Stimulated activated CD8-positive, alpha-beta memory T cell treated with anti-CD3 and anti-CD28 coated beads, Interleukin-7, amount 100 ng/mL, for 4 hours (primary cell): ENCODE results near the gene EXOC3L4.

Experiments
- DNase-seq, 2 donors: peaks; one replicate each; pipeline ENCODE4 v3.0.0-alpha.2; 2020; ENCODE audit warnings: low read depth in 2 of 2

Gene EXOC3L4

DNA sequence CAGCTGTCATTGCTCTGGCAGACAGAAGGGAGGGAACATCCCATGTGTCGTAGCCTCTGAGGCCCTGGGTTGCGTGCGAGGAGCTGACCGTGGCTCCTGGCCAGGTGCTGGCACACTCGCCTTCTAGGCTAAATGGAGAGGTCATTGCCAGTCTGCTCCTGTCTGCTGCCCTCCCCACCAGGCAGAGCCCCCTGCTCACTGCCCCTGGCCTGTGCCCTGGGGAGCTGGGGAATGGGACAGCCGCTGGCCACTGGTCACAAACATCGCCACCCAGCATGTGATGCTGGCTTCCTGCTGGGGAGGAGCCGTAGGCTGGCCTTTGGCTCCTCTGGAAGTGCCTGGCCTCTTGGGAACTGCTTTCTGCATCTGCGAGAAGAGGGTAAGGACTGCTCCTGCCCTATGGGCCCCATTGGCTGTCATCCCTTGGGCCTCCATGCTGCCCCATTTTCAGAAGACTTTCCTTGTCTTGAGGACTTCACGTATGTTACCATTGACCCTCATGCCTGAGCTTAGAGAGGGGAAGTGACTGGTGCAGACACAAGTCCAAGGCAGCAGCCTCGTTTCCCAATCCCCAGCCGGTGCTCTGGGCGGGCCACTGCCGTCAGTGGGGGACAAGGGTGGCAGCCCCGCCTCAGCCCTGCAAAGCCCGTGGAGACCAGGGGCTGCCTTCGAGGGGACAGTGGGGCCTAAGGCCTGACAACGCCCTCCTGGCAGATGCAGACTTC, 26.8 kb downstream of the EXOC3L4 start:
- no peak for DNase-seq

DNA sequence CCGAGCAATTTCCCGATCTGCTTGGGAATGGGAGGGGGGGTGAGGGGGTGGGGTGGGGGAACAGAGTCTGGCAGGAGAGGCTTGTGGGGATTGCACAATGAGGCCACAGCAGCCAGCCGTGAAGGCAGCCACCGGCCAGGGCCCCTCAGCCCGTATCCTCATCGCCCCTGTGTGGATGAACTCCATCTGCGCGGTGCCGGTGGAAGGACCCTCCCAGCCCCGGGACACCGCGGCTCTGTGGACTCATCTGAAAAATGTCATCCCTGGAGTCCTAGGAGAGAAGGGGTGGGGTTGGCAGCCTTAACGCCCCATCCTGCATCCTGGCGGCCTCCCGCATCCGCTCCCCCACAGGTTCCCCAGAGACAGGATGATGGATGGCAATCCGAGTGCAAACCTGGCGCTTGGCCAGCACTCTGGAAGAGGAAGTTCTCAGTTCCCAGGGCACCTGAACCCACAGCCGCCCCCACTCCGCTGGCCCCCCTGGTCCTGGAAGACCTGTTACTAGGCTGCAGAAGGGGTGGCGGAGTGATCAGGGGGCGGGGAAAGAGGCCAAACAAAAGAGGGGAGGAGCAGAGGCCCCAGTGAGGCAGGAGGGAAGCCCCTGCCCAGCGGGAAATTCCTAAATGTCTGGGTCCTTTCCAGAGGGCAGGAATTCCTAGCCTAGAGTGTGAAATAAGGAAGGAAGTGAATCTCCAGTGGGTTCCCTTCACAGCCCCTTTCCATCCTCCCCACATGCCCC, 27.5 kb downstream of the EXOC3L4 start:
- DNase-seq, result no peak

DNA sequence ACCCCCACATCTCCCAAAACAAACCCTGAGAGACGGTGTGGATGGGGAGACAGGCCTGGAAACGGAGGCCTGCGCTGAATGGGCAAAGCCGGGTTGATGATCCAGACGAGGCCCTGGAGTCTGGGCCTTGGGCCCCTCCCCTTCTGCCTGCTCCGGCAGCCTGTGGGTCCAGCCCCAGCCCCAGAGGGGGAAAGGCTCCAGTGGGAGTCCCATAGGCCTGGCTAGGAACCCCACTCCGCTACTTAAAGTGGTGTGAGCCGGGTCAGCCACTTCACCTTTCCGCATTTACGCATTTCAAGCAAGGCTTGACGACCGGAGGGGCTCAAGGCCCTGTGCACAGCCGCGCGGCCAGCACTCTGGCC, 28.0 kb downstream of the EXOC3L4 start:
- no peak for DNase-seq

DNA sequence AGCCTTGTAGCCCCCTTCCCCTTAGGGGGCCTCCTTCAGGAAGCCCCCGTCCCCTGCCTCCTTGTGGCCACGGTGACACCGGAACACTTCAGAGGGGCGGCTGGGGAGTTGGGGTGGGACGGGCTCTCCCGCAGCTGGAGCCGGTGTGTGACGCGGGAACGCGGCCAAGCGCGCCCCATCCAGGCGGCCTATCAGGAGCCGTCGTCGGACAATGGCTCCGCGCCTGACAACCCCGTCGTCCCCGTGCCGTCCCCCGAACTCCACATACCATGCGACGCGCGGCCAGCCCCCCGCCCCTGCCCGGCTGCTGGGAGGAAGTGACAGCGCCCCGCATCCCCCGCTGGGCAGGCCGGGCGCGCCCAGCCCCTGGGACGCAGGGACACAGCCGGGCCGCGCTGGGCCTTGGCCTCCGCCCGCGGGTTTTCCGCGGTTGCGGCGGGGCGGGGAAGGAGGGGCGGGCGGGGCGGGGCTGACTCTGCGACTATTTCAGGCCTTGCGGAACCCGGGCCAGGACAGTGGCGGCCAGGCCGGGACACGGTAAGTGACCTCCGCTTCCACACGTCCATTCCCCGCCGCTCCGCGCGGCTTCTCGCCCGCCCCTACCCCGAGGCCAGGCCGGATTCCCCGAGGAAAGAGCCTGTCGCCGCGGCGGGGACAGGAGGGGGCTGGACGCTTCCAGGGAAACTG, 28.6 kb downstream of the EXOC3L4 start, which contains the start of gene TNFAIP2:
TNFAIP2 (plus strand) TSS at position 515 of the 687 bp plus-strand sequence. CDS start 2,997 bp downstream, outside the sequence.
- DNase-seq, result no peak

DNA sequence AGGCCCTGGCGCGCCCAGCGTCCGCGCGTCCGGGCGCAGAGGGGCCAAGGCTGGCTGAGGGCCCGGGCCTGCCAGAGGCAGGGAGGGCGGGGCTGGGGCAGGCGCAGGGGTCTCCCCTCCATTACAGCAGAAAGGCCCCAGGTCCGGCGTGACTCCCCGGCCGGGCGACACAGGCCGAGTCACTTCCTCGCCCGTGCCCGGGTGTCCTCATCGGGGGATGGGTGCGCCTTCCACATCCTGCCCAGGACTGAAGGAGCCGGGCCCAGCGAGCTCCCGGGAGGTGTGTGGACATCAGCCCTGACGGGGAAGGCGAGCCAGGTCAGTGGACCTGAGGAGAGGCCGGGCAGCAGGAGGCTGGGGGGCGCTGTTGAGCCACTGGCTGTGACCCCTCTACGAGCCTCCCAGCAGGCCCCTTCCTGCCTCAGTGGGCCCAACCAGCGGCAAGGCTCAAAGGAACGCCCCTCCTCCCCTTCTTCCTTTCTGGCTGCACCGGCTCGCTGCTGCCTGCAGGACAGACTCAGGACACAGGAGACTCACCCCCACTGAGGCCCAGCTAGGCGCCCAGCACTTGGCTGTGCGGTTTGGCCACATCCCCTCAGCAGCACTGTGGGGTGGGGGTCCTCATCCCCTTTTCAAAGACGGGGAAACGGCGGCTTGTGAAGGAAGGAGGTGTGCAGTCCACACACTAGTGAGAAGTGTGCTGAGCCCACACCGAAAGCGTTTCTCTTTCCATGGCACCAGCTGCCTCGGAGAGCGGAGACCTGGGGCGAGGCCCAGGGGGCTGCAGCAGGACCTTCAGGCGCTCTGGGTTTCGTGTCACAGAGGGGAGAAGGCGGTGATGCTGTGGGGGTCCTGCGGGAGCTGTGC, 29.3 kb downstream of the EXOC3L4 start:
- DNase-seq, result no peak

DNA sequence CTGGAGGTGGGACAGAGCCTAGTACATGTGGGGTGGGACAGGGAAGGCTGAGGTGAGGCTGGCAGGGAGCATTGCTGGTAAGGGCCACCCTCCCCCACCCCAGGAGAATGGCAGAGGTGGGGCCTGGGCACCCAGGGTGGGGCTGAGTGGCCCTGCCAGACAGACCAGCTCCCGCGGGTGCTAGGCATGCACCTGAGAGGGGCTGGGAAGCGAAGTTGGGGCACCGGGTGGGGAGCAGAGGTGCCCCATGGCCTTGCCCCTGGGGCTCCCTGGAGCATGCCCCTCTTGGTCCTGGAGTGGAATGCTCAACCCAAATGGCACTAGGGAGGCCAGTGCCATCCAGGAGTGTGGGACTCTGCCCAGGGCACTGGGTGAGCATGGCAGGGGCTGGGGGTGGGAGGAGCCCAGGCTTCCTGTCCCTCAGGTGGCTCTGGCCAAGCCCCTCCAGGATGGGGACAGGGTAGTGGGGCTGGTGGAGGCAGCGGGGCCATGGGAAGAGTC, 30.0 kb downstream of the EXOC3L4 start:
- DNase-seq, result no peak

DNA sequence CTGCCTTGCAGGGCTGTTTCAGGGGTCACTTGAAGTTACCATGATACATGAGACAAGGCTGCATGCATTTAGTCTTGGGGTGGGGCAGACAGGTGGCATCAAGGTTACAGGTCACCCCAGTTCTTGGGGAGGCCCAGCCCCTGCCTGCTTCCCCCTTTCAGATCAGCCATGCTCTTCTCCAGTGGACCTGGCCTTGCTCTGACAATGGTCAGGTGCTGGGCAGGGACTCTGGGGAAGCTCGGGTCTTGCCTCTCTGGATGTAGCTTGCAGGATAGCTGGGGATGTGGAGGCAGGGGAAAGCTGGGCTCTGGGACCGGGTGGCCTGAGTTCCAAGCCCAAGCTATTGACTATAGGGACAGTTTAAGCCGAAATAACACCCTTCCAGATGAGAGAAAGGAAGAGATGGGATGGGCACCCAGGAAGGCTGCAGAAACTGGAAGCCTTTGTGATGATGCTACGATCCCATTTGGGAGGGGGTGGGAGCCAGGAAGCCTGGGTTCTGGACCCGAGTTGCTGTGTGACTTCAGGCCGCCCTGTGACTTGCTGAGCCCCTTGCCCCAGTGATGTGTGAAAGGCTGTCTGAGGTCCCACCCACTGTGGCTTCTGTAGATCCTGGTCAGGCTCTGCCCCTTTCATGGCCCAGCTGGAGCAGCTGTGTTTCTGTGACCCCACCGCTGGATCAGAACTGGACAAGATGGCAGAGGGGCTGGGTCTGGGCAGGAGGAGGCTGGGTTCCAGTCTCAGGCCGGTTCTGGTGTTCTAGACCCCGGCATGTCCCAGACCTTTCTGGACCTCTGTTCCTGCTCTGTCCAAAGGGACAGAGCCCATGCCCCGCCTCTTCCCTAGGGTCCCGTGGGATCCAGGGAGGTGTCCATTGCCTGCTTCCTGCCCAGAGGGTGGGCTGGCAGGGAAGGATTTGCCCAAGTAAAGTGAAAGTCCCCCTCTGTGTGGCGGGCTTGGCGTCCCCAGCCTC, 30.9 kb downstream of the EXOC3L4 start:
- no peak for DNase-seq

DNA sequence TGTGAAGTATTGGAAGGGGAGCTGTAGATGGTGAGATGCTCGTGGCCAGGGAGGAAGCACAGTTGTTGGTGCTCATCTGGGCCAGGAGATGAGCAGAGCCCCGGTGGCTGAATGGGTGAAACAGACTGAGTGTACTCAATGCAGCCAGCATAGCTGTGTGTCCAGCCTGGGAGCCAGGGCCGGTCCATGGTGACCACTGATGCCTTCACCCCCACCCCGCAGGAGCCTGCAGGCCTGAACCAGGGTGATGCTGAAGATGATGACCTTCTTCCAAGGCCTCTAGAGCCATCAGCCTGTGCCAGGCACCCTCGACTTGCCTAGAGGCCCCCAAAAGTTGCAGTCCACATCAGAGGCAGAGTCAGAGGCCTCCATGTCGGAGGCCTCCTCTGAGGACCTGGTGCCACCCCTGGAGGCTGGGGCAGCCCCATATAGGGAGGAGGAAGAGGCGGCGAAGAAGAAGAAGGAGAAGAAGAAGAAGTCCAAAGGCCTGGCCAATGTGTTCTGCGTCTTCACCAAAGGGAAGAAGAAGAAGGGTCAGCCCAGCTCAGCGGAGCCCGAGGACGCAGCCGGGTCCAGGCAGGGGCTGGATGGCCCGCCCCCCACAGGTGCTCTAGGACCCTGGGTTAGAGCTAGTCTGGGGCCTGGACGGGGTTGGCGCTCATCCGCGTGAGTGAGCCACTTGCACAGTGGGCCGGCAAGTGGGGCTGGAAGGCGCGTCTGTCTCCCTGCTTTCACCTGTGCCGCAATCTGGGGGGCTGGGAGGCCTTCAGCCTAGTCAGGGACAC, 31.8 kb downstream of the EXOC3L4 start:
- no peak for DNase-seq

DNA sequence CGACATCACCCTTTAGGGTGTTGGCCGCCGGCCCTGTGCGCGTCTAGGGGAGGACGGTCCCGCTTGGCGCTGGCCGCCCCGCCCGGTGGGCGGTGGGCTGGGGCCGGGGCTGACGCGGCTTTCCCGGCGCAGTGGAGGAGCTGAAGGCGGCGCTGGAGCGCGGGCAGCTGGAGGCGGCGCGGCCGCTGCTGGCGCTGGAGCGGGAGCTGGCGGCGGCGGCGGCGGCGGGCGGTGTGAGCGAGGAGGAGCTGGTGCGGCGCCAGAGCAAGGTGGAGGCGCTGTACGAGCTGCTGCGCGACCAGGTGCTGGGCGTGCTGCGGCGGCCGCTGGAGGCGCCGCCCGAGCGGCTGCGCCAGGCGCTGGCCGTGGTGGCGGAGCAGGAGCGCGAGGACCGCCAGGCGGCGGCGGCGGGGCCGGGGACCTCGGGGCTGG, 32.4 kb downstream of the EXOC3L4 start:
- DNase-seq, result no peak

DNA sequence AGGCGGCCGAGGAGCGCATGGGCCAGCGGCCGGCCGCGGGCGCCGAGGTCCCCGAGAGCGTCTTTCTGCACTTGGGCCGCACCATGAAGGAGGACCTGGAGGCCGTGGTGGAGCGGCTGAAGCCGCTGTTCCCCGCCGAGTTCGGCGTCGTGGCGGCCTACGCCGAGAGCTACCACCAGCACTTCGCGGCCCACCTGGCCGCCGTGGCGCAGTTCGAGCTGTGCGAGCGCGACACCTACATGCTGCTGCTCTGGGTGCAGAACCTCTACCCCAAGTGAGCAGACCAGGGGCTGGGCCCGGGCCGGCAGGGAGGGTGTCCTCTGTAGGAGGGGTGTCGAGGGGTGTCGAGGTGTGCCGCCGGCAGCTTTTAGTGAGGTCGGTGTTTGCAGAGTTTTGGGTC, 32.8 kb downstream of the EXOC3L4 start:
- no peak for DNase-seq

DNA sequence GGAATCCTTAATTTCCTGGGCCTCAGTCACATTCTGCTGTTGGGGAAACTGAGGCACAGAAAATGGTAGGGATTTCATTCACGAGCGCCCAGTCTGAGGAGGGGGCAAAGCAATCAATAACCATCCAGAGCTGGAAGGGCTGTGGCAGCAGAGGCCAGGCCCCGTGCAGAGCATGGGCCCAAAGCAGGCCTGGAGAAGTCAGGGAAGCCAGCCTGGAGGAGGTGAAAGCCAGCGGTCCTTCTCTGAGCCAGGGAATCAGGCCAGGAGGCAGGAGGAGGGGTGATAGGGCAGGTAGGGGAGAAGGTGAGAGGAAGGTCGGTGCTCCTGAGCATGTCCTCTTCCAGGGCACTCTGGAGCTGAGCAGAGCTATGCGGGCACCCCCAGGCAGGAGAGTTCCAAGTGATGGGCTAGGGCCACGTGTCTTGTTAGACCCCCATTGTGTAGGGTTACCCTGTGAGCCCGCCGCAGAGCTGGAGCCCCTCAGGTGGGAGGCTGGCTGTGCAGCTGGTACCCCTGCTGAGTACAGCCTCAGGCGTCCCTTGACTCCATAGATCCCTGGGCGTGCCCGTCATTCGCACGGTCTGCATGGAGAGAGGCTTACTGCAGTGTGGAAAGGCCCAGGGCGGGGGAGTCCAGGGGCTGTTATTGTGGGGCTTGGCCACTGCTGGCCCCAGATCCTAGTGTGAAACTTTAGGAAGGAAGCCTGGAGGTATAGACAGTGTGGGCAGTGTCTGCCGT, 33.5 kb downstream of the EXOC3L4 start:
- DNase-seq, result no peak

DNA sequence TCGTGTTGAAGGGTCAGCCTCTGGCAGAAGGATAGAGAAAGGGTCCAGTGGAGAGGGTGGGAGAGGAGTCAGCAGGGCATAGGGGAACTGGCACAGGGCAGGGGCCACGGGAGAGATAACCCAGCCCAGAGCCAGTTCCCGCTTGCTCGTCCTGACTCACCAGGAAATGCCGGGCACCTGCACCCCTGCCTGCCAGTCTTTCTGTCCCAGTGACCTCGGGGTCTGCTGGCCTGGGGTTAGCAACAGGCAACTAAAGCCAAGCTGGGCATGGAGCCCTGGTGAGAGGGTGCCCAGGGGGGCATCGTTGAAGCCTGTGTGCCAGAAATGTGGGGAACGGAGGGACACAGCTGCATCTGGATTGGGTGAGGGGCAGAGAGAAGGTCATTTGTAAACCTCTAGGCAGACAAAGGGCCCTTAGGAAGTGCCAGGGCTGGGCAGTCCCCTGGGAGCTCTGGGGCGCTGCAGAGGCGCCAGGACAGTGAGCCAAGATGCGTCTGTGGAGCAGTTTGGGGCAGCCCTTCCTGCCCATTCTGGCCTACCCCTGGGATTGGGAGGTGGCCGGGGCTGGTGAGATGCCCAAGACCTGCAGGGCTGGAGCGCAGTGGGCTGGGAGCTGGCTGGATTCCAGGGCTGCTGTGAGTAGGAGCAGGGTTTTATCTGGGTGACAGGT, 34.2 kb downstream of the EXOC3L4 start:
- no peak for DNase-seq

DNA sequence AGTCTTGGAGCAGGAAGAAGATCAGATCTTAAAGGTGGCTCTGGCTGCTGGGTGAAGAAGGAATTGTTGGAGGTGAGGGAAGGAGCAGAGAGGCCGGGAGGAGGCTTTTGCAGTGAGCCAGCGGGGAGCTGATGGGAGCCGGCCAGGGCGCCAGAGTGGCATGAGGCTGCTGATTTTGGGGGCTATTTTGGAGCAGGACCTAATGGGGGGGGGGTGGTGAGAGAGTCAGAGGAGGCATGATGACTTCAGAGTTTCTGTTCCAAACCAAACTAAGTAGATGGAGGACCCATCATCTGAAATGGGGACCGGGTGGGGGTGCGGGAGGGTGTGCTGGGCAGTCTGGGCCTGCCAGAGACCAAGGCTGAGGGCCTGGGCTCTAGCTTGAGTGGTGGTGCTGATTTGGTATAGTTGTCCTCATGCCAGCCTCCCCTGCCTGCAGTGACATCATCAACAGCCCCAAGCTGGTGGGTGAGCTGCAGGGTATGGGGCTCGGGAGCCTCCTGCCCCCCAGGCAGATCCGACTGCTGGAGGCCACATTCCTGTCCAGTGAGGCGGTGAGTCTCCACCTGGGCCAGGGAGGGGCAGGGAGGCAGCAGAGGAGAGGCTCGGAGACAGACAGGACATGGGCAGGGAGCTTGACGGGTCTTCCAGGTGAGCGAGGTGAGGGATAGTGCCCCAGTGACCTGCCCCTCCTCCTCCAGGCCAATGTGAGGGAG, 34.9 kb downstream of the EXOC3L4 start:
- no peak for DNase-seq

DNA sequence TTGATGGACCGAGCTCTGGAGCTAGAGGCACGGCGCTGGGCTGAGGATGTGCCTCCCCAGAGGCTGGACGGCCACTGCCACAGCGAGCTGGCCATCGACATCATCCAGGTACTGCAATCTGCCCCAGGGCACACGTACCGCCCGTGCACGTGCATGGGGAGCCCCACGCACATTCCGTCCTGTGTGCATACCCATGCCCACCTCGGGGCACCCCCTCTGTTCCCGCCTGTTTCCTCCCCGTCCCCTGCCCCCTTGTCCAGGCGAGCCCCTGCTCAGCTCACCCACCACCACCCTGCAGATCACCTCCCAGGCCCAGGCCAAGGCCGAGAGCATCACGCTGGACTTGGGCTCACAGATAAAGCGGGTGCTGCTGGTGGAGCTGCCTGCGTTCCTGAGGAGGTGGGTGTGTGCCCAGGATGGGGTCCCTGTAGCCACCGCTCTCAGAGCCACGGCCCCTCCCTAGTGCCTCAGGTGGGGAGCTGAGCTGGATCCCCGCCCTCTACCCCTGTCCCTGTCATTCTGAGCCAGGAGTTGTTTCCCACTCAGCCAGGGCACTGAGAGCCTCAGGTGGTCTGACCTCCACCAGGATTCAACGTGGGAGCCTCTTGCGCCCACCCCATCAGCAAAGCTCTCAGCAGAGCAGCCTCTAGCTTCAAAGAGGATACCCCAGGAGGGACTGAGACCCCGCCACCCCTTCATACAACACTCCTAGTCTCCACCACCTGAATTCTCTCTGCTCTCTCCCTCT, 35.7 kb downstream of the EXOC3L4 start:
- no peak for DNase-seq

DNA sequence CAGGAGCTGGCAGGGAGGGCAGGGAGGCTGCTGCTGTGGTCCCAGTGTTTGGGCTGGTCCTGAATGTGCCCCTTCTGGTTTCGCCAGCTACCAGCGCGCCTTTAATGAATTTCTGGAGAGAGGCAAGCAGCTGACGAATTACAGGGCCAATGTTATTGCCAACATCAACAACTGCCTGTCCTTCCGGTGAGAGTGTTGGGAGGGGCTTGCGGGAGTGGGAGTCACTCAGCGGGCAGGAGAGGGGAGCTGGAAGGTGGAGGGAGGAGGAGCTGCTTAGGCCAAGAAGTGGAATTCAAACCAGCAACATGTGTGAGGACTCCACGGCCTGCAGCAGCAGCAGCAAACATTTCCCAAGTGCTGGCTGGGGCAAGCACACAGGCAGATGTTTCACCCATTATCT, 36.4 kb downstream of the EXOC3L4 start:
- no peak for DNase-seq

DNA sequence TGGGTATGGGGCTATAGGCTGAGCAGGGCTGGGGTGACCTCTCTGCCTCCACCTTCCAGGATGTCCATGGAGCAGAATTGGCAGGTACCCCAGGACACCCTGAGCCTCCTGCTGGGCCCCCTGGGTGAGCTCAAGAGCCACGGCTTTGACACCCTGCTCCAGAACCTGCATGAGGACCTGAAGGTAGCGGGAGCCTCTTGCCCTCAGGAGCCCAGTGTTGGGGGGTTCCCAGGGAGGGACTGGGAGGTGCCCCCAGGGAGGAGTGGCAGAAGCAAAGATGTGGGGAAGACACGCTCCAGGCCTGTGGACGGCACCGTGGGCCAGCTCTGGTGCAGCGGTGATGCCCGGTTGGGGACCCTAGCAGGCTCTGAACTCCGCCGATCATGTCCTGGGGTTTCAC, 37.1 kb downstream of the EXOC3L4 start:
- no peak for DNase-seq
